K562 (cell line): ENCODE results near the gene JUND. TPM values are rescaled to one million over a fixed set of nuclear protein-coding genes. Genes with fewer than 3 reads are reported as not detected.

ENCODE experiments used
- CC2D1A ChIP-seq: fragments of 450-650 bp; IDR thresholded peaks from 2 replicates; pipeline ENCODE4 v1.6.1; 2017; ENCODE audit warnings: mild to moderate bottlenecking
- HCFC1 ChIP-seq: IDR thresholded peaks from 2 replicates; pipeline ENCODE4 v1.6.1; 2012; ENCODE audit warnings: low read depth, low read length, improper control_type of control experiment
- L3MBTL2 ChIP-seq: fragments of 450-650 bp; IDR thresholded peaks from 2 replicates; pipeline ENCODE4 v1.6.1; 2016; ENCODE audit warnings: mild to moderate bottlenecking, moderate library complexity
- RBFOX2 ChIP-seq: fragments of 200-400 bp; formaldehyde crosslinking; IDR thresholded peaks from 2 replicates; pipeline ENCODE4 v1.6.1; 2017; ENCODE audit warnings: low read depth, mild to moderate bottlenecking, low read length, moderate library complexity
- RBM34 ChIP-seq: fragments of 200-400 bp; formaldehyde crosslinking; IDR thresholded peaks from 2 replicates; pipeline ENCODE4 v1.6.1; 2018; ENCODE audit warnings: low read length, borderline replicate concordance; ENCODE audit not compliant: insufficient read depth
- ZBTB9 ChIP-seq: fragments of 450-650 bp; formaldehyde crosslinking; IDR thresholded peaks from 2 replicates; pipeline ENCODE4 v1.4.0; 2020; ENCODE audit warnings: mild to moderate bottlenecking, moderate library complexity
- ZC3H11A ChIP-seq: IDR thresholded peaks from 2 replicates; pipeline ENCODE4 v1.6.1; 2012; ENCODE audit warnings: low read depth, low read length, improper control_type of control experiment
- ZNF407 ChIP-seq: fragments of 450-650 bp; IDR thresholded peaks from 2 replicates; pipeline ENCODE4 v1.6.1; 2016; ENCODE audit warnings: low read depth
- polyA plus RNA-seq, 8 experiments: library from polyadenylated mRNA; depleted of rRNA in 4 of 8; stranded (reverse) in 5 of 8; unstranded in 3 of 8; fragments of >200 nt; fragmentation: Nextera tagmentation in 2 of 8; fragmentation: Illumina TruSeq in 1 of 8; extraction: Ambion mirVana in 2 of 8; extraction: Trizol in 1 of 8; gene quantifications; 2 replicates each; pipeline versions ENCODE4 v1.2.1 to v1.2.3, GENCODE V29; 2011 to 2014; ENCODE audit warnings: inconsistent platforms in 1 of 8, missing spikeins in 1 of 8
- total RNA-seq, 7 experiments: library from RNA; depleted of rRNA in 6 of 7; stranded (reverse); fragments of >200 nt in 6 of 7; fragmentation: Illumina TruSeq in 2 of 7; extraction: Trizol in 2 of 7; gene quantifications; 2 replicates each; pipeline versions ENCODE4 v1.2.1 to v1.2.3, GENCODE V29; 2011 to 2021; ENCODE audit warnings: low replicate concordance in 1 of 7
- TF ChIP-seq, protein P1 (sequence below): sonication (generic); formaldehyde crosslinking; IDR thresholded peaks from 2 replicates; pipeline ENCODE4 v1.8.0; 2022; ENCODE audit warnings: mild to moderate bottlenecking, missing genetic modification reagents
- TF ChIP-seq, protein P2 (sequence below): fragments of 450-650 bp; IDR thresholded peaks from 2 replicates; pipeline ENCODE4 v1.6.1; 2017; ENCODE audit warnings: mild to moderate bottlenecking, moderate library complexity
- TF ChIP-seq, protein P3 (sequence below): fragments of 450-650 bp; conservative IDR thresholded peaks from 2 replicates; pipeline ENCODE4 v1.6.1; 2016; ENCODE audit warnings: missing genetic modification characterization, low read depth, mild to moderate bottlenecking, control low read depth, missing compliant biosample characterization

JUND gene
- total and polyA plus RNA-seq, 9 of the 15 experiments (the other 6 are each of a cell fraction or from before 2014, with no cell fraction given) = 6.4 to 286 (median 42.3) TPM

DNA sequence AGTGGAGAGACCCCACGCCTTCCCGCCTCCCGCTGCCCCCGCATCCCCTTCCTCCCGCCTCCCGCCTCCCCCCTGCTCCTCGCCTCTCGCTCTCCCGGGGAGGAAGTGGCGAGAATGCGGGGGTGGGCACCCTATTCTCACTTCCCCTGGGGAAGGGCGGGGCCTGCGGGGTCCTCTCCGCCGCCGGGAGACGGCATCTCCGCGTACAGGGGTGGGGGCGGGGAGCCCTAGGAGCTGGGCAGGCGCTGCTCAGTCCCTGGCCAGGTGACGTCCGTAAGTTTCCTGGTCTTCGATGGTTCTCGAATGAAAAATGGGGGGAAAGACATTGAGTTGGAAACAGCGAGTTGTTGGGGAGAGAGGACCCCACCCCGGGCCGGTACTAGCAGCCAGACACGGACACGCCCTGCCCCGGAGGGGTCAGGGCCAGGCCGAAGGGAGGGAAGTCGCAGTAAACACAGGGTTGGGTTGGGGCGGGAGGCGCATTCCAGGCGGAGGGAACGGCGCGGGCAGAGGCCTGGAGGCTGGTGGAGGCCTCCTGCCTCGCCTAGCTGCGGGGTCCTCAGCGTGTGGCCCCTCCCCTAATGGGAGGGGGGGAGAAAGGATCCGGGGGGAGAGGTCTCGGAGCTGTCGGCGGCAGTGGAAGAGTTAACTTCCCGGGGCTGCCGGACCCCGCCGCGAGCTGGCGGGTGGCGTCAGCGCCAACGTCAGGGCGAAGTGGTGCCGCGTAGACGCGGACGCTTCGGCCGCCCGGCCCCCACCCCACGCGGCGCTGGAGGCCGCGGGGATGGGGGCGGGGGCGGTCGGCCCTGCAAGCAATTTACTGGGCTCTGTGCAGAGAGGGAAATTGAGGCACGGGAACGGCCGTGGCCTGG, 10.4 kb upstream of the JUND start (continued):
- TF ChIP-seq RBFOX2 (peak; percentile 91), ZNF407 (no peak), L3MBTL2 (peak; percentile 84), ZC3H11A (no peak), HCFC1 (no peak), CC2D1A (peak; percentile 52; the same call in 1 of the 2 replicates), ZBTB9 (CRISPR knock-in tag) (peak; percentile 54; the same call in 1 of the 2 replicates), RBM34 (no peak)
- TF ChIP-seq, protein P1, sequence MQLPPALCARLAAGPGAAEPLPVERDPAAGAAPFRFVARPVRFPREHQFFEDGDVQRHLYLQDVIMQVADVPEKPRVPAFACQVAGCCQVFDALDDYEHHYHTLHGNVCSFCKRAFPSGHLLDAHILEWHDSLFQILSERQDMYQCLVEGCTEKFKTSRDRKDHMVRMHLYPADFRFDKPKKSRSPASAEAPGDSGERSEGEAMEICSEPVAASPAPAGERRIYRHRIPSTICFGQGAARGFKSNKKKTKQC (CRISPR knock-in tag) = no peak
- TF ChIP-seq, protein P2, sequence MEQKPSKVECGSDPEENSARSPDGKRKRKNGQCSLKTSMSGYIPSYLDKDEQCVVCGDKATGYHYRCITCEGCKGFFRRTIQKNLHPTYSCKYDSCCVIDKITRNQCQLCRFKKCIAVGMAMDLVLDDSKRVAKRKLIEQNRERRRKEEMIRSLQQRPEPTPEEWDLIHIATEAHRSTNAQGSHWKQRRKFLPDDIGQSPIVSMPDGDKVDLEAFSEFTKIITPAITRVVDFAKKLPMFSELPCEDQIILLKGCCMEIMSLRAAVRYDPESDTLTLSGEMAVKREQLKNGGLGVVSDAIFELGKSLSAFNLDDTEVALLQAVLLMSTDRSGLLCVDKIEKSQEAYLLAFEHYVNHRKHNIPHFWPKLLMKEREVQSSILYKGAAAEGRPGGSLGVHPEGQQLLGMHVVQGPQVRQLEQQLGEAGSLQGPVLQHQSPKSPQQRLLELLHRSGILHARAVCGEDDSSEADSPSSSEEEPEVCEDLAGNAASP = no peak
- TF ChIP-seq, protein P3, sequence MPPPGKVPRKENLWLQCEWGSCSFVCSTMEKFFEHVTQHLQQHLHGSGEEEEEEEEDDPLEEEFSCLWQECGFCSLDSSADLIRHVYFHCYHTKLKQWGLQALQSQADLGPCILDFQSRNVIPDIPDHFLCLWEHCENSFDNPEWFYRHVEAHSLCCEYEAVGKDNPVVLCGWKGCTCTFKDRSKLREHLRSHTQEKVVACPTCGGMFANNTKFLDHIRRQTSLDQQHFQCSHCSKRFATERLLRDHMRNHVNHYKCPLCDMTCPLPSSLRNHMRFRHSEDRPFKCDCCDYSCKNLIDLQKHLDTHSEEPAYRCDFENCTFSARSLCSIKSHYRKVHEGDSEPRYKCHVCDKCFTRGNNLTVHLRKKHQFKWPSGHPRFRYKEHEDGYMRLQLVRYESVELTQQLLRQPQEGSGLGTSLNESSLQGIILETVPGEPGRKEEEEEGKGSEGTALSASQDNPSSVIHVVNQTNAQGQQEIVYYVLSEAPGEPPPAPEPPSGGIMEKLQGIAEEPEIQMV (tag) = no peak
